Fibroblast of lung (primary cell): Measurements from ENCODE around the gene ARHGAP21.

Source experiments
- CTCF ChIP-seq, 2 donors: IDR thresholded peaks in 1 of 2; conservative IDR thresholded peaks in 1 of 2; 1 replicate in 1 of 2; 2 replicates in 1 of 2; pipeline ENCODE4 v1.5.1; 2011 to 2012; ENCODE audit warnings: low read length in 2 of 2, control low read depth in 1 of 2, inconsistent platforms in 1 of 2, low read depth in 1 of 2, mild to moderate bottlenecking in 1 of 2
- EZH2 ChIP-seq: IDR thresholded peaks from 2 replicates; pipeline ENCODE4 v1.5.1; 2012; ENCODE audit warnings: low read length, control low read depth, mild to moderate bottlenecking; ENCODE audit errors: missing control alignments

GRCh38 chr10:24697080-24697479 lies 26.6 kb downstream of the ARHGAP21 start:
- TF ChIP-seq CTCF (conservative IDR thresholded peaks at IDR 0.05 in 1 of 2, IDR thresholded peaks at IDR 0.05 in 1 of 2; ENCODE audit: low read depth in 1 of 2, low read length in 2 of 2) (no peak), EZH2 (no peak)
